SK-N-SH treated with all-trans-retinoic acid at 6 μM for 48 hours (cell line): ENCODE data around the gene ACOXL.

Source experiments
- BACH2 ChIP-seq: fragments of 250-450 bp; sonication (Bioruptor Pico); IDR thresholded peaks from 2 replicates; pipeline ENCODE4 v1.9.0; 2021; ENCODE audit warnings: mild to moderate bottlenecking, borderline replicate concordance
- CSDC2 ChIP-seq: fragments of 250-450 bp; sonication (Bioruptor Pico); IDR thresholded peaks from 2 replicates; pipeline ENCODE4 v1.5.0; 2020; ENCODE audit warnings: mild to moderate bottlenecking, moderate library complexity
- ISL1 ChIP-seq: fragments of 250-450 bp; sonication (Bioruptor Pico); IDR thresholded peaks from 2 replicates; pipeline ENCODE4 v2.1.2; 2022; ENCODE audit warnings: mild to moderate bottlenecking, moderate library complexity
- OSR1 ChIP-seq: fragments of 250-450 bp; sonication (Bioruptor Pico); IDR thresholded peaks from 2 replicates; pipeline ENCODE4 v1.8.0; 2022; ENCODE audit warnings: moderate library complexity, mild to moderate bottlenecking, inconsistent platforms
- PATZ1 ChIP-seq: fragments of 250-450 bp; sonication (Bioruptor Pico); IDR thresholded peaks from 2 replicates; pipeline ENCODE4 v1.8.0; 2020; ENCODE audit warnings: mild to moderate bottlenecking, moderate library complexity, borderline replicate concordance
- PPARA ChIP-seq: fragments of 250-450 bp; sonication (Bioruptor Pico); IDR thresholded peaks from 2 replicates; pipeline ENCODE4 v1.5.0; 2020; ENCODE audit warnings: mild to moderate bottlenecking, borderline replicate concordance
- SNAI2 ChIP-seq: fragments of 250-450 bp; sonication (Bioruptor Pico); IDR thresholded peaks from 2 replicates; pipeline ENCODE4 v1.5.0; 2020; ENCODE audit warnings: mild to moderate bottlenecking, moderate library complexity
- TSHZ2 ChIP-seq: fragments of 250-450 bp; sonication (Bioruptor Pico); IDR thresholded peaks from 2 replicates; pipeline ENCODE4 v1.5.0; 2020; ENCODE audit warnings: mild to moderate bottlenecking, moderate library complexity
- ZFP3 ChIP-seq: fragments of 250-450 bp; sonication (Bioruptor Pico); IDR thresholded peaks from 2 replicates; pipeline ENCODE4 v1.5.0; 2020; ENCODE audit warnings: mild to moderate bottlenecking, moderate library complexity
- ZFP30 ChIP-seq: fragments of 450-650 bp; formaldehyde crosslinking; IDR thresholded peaks from 2 replicates; pipeline ENCODE4 v1.5.0; 2022; ENCODE audit warnings: mild to moderate bottlenecking, moderate library complexity
- ZNF565 ChIP-seq: fragments of 450-650 bp; formaldehyde crosslinking; conservative IDR thresholded peaks from 2 replicates; pipeline ENCODE4 v1.5.0; 2020; ENCODE audit warnings: low read depth, mild to moderate bottlenecking, moderate library complexity

GRCh38 chr2:110799376-110799775, 67.0 kb downstream of the ACOXL start:
- no peak for TF ChIP-seq OSR1 (CRISPR knock-in tag)
- no peak for TF ChIP-seq ZFP30
- no peak for TF ChIP-seq ZFP3 (CRISPR knock-in tag)
- no peak for TF ChIP-seq PATZ1 (CRISPR knock-in tag)
- TF ChIP-seq ZNF565 (CRISPR knock-in tag) = no peak
- no peak for TF ChIP-seq ISL1 (CRISPR knock-in tag)
- no peak for TF ChIP-seq SNAI2 (CRISPR knock-in tag)
- no peak for TF ChIP-seq PPARA
- no peak for TF ChIP-seq BACH2 (CRISPR knock-in tag)
- TF ChIP-seq TSHZ2 (CRISPR knock-in tag) = no peak
- TF ChIP-seq CSDC2 (CRISPR knock-in tag) = no peak
